Fibroblast of skin of abdomen (primary cell): ENCODE data around the gene CEP112.
A peak's percentile ranks its signal among the peaks of the same experiment; 100 is the strongest.
"Not testable (repeated sequence)": the region's sequence is repeated elsewhere in the genome, so short reads cannot be mapped to it uniquely, and the experiment has no call there.

Source experiments
- DNase-seq: peaks from one replicate; pipeline ENCODE4 v3.0.0-alpha.2; 2013

The CEP112 gene

GRCh38 chr17:65885541-65886312, 306.2 kb downstream of the CEP112 start:
- peak; percentile 73 for DNase-seq

- no peak for DNase-seq
Observed at GRCh38 chr17:65876985-65877384, 314.9 kb downstream of the CEP112 start.

GRCh38 chr17:65868881-65869280, 323.1 kb downstream of the CEP112 start:
- DNase-seq = no peak

- DNase-seq = no peak
Observed at GRCh38 chr17:65867014-65867413, 324.9 kb downstream of the CEP112 start.

GRCh38 chr17:65865715-65866425, 326.1 kb downstream of the CEP112 start:
- DNase-seq = no peak

GRCh38 chr17:65864394-65864793, 327.5 kb downstream of the CEP112 start:
- no peak for DNase-seq

GRCh38 chr17:65857718-65858117, 334.2 kb downstream of the CEP112 start:
- peak; percentile 27 for DNase-seq

GRCh38 chr17:65856865-65857264, 335.1 kb downstream of the CEP112 start:
- DNase-seq = peak; percentile 29

- DNase-seq = no peak
Observed at GRCh38 chr17:65855675-65856074, 336.3 kb downstream of the CEP112 start.

GRCh38 chr17:65855245-65855644, 336.7 kb downstream of the CEP112 start:
- peak; percentile 17 for DNase-seq

- DNase-seq = no peak
Observed at GRCh38 chr17:65853816-65854215, 338.1 kb downstream of the CEP112 start.

- DNase-seq = no peak
Observed at GRCh38 chr17:65852911-65853310, 339.0 kb downstream of the CEP112 start.

- no peak for DNase-seq
Observed at GRCh38 chr17:65851965-65852736, 339.8 kb downstream of the CEP112 start.

- peak; percentile 29 for DNase-seq
Observed at GRCh38 chr17:65850486-65850885, 341.4 kb downstream of the CEP112 start.

- DNase-seq = no peak
Observed at GRCh38 chr17:65848751-65849150, 343.2 kb downstream of the CEP112 start.

- no peak for DNase-seq
Observed at GRCh38 chr17:65841089-65841488, 350.8 kb downstream of the CEP112 start.

- not testable (repeated sequence) for DNase-seq
Observed at GRCh38 chr17:65837232-65837631, 354.7 kb downstream of the CEP112 start.

GRCh38 chr17:65833214-65833613, 358.7 kb downstream of the CEP112 start:
- DNase-seq = no peak

- DNase-seq = no peak
Observed at GRCh38 chr17:65830356-65830755, 361.6 kb downstream of the CEP112 start.

- not testable (repeated sequence) for DNase-seq
Observed at GRCh38 chr17:65826577-65826976, 365.4 kb downstream of the CEP112 start.

- DNase-seq = peak; percentile 15
Observed at GRCh38 chr17:65824901-65825300, 367.0 kb downstream of the CEP112 start.

- no peak for DNase-seq
Observed at GRCh38 chr17:65823713-65824112, 368.2 kb downstream of the CEP112 start.

- DNase-seq = no peak
Observed at GRCh38 chr17:65820811-65821210, 371.1 kb downstream of the CEP112 start.
